Suprapubic skin (tissue), 3 donors: ENCODE results near the gene REPS2.

ENCODE experiments used
- EP300 ChIP-seq: sonication (generic); formaldehyde crosslinking; IDR thresholded peaks from one replicate; pipeline ENCODE4 v1.6.1; 2017; ENCODE audit warnings: antibody characterized with exemption
- POLR2A ChIP-seq, 2 donors: fragments of 450-650 bp; IDR thresholded peaks; one replicate each; pipeline ENCODE4 v1.6.1; 2017; ENCODE audit warnings: antibody characterized with exemption in 2 of 2, mild to moderate bottlenecking in 2 of 2, moderate library complexity in 2 of 2
- TF ChIP-seq, protein P1 (sequence below), 2 donors: fragments of 200-600 bp in 1 of 2; fragments of 450-650 bp in 1 of 2; sonication (generic) in 1 of 2; IDR thresholded peaks; one replicate each; pipeline ENCODE4 v1.5.1; 2016 to 2019; ENCODE audit warnings: antibody characterized with exemption in 2 of 2, mild to moderate bottlenecking in 1 of 2, moderate library complexity in 1 of 2

DNA sequence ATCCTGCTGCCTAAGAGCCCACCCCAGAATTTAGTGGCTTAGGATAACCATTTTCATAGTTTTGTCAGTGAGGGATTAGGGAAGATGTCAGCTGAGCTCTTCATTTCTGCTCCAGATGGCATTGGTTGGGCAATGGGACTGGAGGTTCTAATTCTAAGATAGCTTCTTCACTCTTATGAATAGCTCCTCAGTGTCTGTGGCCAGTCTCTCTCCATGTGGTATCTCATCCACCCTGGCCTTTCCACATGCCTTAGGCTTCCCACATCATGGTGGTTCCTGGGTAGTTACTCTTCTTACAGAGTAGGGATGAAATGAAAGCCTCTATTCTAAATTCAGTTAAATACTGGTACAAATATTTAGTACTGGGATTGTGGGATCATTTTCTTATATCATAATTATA is 31.3 kb downstream of the REPS2 start:
- TF ChIP-seq, protein P1, sequence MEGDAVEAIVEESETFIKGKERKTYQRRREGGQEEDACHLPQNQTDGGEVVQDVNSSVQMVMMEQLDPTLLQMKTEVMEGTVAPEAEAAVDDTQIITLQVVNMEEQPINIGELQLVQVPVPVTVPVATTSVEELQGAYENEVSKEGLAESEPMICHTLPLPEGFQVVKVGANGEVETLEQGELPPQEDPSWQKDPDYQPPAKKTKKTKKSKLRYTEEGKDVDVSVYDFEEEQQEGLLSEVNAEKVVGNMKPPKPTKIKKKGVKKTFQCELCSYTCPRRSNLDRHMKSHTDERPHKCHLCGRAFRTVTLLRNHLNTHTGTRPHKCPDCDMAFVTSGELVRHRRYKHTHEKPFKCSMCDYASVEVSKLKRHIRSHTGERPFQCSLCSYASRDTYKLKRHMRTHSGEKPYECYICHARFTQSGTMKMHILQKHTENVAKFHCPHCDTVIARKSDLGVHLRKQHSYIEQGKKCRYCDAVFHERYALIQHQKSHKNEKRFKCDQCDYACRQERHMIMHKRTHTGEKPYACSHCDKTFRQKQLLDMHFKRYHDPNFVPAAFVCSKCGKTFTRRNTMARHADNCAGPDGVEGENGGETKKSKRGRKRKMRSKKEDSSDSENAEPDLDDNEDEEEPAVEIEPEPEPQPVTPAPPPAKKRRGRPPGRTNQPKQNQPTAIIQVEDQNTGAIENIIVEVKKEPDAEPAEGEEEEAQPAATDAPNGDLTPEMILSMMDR (IDR thresholded peaks at IDR 0.05) = no peak
- TF ChIP-seq EP300 = no peak
- no peak for TF ChIP-seq POLR2A (IDR thresholded peaks at IDR 0.05)
